HG03135 (cell line): ENCODE measurements around the gene VLDLR.

ENCODE experiments used
- ATAC-seq: cut with Tn5 transposase; IDR thresholded peaks from one replicate; pipeline ENCODE4 v1.9.1; 2021; ENCODE audit warnings: mild to moderate bottlenecking, moderate library complexity; ENCODE audit not compliant: unreplicated experiment

The VLDLR gene

GRCh38 chr9:2621722-2622460 lies at the start of gene VLDLR:
TSS of gene VLDLR (plus strand) at chr9:2621787. CDS start at chr9:2622190, 403 bp downstream.
- peak; percentile 36 for ATAC-seq

GRCh38 chr9:2574203-2574602 lies 47.4 kb upstream of the VLDLR start:
- ATAC-seq = no peak

- no peak for ATAC-seq
Measured at GRCh38 chr9:2576631-2577030, 45.0 kb upstream of the VLDLR start.

GRCh38 chr9:2583308-2584013 lies 38.1 kb upstream of the VLDLR start:
- no peak for ATAC-seq

GRCh38 chr9:2591967-2592366 lies 29.6 kb upstream of the VLDLR start:
- ATAC-seq = no peak

- no peak for ATAC-seq
Measured at GRCh38 chr9:2593744-2594143, 27.8 kb upstream of the VLDLR start.

- ATAC-seq = no peak
Measured at GRCh38 chr9:2595973-2596372, 25.6 kb upstream of the VLDLR start.

GRCh38 chr9:2597483-2597882 lies 24.1 kb upstream of the VLDLR start:
- ATAC-seq = no peak

GRCh38 chr9:2599896-2600295 lies 21.7 kb upstream of the VLDLR start:
- no peak for ATAC-seq

GRCh38 chr9:2600307-2600706 lies 21.3 kb upstream of the VLDLR start:
- no peak for ATAC-seq

GRCh38 chr9:2601785-2602378 lies 19.7 kb upstream of the VLDLR start:
- ATAC-seq = no peak

- no peak for ATAC-seq
Measured at GRCh38 chr9:2602704-2603116, 18.9 kb upstream of the VLDLR start.

GRCh38 chr9:2603621-2604020 lies 18.0 kb upstream of the VLDLR start:
- ATAC-seq = no peak

GRCh38 chr9:2605246-2605645 lies 16.3 kb upstream of the VLDLR start:
- ATAC-seq = no peak

GRCh38 chr9:2608276-2608675 lies 13.3 kb upstream of the VLDLR start:
- ATAC-seq = no peak

- ATAC-seq = no peak
Measured at GRCh38 chr9:2610985-2611384, 10.6 kb upstream of the VLDLR start.

- no peak for ATAC-seq
Measured at GRCh38 chr9:2611961-2612360, 9.6 kb upstream of the VLDLR start.

- ATAC-seq = no peak
Measured at GRCh38 chr9:2613730-2614271, 7.8 kb upstream of the VLDLR start.

GRCh38 chr9:2615497-2615896 lies 6.1 kb upstream of the VLDLR start:
- no peak for ATAC-seq

- no peak for ATAC-seq
Measured at GRCh38 chr9:2616692-2617377, 4.8 kb upstream of the VLDLR start.

- no peak for ATAC-seq
Measured at GRCh38 chr9:2618289-2618688, 3.3 kb upstream of the VLDLR start.
